ENCODE measurements around the gene BAK1. TPM values are rescaled to one million over a fixed set of nuclear protein-coding genes. Genes with fewer than 3 reads are reported as not detected.
"Not testable (repeated sequence)": the region's sequence is repeated elsewhere in the genome, so short reads cannot be mapped to it uniquely, and the experiment has no call there.

Gene BAK1
- total RNA-seq, 1 donor from 2014 or later, result 11.5 TPM

DNA sequence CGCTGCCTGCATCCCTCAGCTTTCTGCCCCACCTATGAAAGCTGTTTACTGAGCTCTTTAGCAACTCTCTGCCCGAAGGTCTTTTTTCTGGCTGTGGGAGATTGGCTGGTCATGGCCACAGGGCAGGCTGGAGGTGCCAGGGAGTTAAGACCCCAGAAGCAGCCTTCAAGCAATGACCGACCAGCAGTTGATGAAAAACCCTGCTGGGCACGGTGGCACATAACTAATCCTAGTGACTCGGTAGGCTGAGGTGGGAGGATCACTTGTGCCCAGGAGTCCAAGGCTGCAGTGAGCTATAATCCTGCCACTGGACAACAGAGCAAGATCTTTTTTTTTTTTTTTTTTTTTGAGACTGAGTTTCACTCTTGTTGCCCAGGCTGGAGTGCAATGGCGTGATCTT is 20.7 kb upstream of the BAK1 start:
- H3K4me3 Mint-ChIP-seq (ENCODE audit: unreplicated experiment), result no peak overlapping the region
- peaks cover 7% of the 10 kb centered on the region for H3K36me3 Mint-ChIP-seq (ENCODE audit: unreplicated experiment)
- H3K9me3 Mint-ChIP-seq (ENCODE audit: unreplicated experiment), result peaks cover 5% of the 10 kb centered on the region
- H3K4me1 Mint-ChIP-seq (ENCODE audit: low read depth, unreplicated experiment), result no peaks in the 10 kb centered on the region
- TF ChIP-seq, protein P1, sequence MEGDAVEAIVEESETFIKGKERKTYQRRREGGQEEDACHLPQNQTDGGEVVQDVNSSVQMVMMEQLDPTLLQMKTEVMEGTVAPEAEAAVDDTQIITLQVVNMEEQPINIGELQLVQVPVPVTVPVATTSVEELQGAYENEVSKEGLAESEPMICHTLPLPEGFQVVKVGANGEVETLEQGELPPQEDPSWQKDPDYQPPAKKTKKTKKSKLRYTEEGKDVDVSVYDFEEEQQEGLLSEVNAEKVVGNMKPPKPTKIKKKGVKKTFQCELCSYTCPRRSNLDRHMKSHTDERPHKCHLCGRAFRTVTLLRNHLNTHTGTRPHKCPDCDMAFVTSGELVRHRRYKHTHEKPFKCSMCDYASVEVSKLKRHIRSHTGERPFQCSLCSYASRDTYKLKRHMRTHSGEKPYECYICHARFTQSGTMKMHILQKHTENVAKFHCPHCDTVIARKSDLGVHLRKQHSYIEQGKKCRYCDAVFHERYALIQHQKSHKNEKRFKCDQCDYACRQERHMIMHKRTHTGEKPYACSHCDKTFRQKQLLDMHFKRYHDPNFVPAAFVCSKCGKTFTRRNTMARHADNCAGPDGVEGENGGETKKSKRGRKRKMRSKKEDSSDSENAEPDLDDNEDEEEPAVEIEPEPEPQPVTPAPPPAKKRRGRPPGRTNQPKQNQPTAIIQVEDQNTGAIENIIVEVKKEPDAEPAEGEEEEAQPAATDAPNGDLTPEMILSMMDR (IDR thresholded peaks at IDR 0.05; ENCODE audit: partially characterized antibody, unreplicated experiment), result no peak
- DNase-seq, result no peak
- peaks cover 5% of the 10 kb centered on the region for H3K27me3 Mint-ChIP-seq (ENCODE audit: unreplicated experiment)
- H3K27ac Mint-ChIP-seq (ENCODE audit: unreplicated experiment), result no peak overlapping the region

DNA sequence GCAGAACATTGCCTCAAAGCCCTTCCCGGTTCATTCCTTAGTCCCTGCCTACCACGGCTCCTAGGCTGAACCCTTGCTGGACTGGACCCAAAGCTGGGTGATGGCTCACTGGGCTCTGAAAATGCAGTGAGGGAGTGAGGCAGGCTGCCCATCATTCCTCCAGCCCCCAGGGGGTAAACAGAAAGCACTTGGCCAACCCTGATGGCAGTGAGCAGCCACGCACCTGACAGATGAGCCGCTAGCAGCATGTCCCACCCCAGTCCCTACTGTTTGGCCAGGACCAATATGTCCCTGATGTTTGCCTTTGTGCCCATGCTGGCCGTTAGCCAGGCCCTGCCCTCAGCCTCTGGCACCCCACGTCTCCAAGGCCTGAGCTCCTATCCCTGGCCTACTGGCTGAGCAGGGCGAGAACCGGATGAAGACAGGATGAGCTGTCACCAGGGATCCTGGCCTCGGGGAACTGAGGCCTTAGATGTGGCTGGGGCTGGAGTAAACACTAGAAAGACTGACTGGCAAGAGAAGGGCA is 19.4 kb upstream of the BAK1 start:
- TF ChIP-seq, protein P1 (IDR thresholded peaks at IDR 0.05; ENCODE audit: partially characterized antibody, unreplicated experiment), result no peak
- Mint-ChIP-seq H3K9me3 (ENCODE audit: unreplicated experiment) (no peaks in the 10 kb centered on the region), H3K4me3 (ENCODE audit: unreplicated experiment) (no peak overlapping the region), H3K27me3 (ENCODE audit: unreplicated experiment) (peaks cover 4% of the 10 kb centered on the region), H3K27ac (ENCODE audit: unreplicated experiment) (no peak overlapping the region), H3K4me1 (ENCODE audit: low read depth, unreplicated experiment) (no peaks in the 10 kb centered on the region), H3K36me3 (ENCODE audit: unreplicated experiment) (no peaks in the 10 kb centered on the region)
- DNase-seq, result no peak

DNA sequence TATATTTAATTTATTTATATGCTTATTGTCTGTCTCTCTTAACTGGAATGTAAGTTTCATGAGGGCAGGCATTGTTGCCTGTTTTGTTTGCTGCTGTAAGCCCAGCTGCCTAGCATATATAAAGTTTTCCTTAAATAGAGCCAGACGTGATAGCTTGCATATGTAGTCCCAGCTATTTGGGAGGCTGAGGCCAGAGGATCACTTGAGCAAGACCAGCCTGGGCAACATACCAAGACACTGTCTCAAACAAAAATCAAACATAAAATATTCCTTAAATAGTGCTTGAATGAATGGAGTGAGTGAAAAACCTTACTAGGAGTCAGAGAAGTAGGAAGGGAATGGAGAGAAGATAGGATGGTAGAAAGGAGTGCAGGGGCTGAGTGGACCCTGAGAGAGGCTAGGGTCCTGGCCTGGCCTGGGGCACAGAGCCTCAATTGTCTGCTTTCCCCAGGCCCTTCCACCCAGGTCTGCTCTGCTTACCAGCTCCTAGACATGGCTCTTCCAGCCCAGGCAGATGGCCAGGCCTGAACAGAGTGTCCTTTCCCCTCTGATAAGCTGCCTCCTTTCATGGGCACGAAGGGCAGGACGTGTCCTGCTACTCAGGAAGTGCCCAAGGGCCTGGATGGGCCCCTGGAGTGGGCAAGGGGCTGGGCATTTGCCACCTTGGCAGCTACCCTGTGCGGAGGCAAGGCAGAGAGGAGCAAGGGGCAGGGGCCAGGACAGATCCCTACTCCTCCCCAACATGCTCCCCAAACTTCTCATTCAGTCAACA is 17.7 kb upstream of the BAK1 start:
- TF ChIP-seq, protein P1 (IDR thresholded peaks at IDR 0.05; ENCODE audit: partially characterized antibody, unreplicated experiment), result no peak
- Mint-ChIP-seq H3K27ac (ENCODE audit: unreplicated experiment) (no peak overlapping the region), H3K36me3 (ENCODE audit: unreplicated experiment) (no peaks in the 10 kb centered on the region), H3K9me3 (ENCODE audit: unreplicated experiment) (peaks cover 1% of the 10 kb centered on the region), H3K4me3 (ENCODE audit: unreplicated experiment) (no peak overlapping the region), H3K27me3 (ENCODE audit: unreplicated experiment) (peaks cover 4% of the 10 kb centered on the region), H3K4me1 (ENCODE audit: low read depth, unreplicated experiment) (no peaks in the 10 kb centered on the region)
- no peak for DNase-seq

DNA sequence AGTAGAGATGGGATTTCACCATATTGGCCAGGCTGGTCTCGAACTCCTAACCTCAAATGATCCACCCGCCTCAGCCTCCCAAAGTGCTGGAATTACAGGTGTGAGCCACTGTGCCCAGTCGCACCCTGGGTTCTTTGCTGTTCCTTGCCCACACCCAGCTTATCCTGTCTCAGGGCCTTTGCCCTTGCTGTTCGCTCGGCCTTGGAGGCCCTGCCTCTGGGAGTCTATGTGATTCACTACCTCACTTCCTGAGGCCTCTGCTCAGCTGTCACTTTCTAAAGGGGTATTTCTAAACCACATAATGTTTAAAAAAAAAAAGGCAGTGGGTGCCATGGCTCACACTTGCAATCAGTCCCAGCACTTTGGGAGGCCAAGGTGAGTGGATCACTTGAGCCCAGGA is 16.8 kb upstream of the BAK1 start:
- DNase-seq; H3K27me3 Mint-ChIP-seq (ENCODE audit: unreplicated experiment); H3K36me3 Mint-ChIP-seq (ENCODE audit: unreplicated experiment); H3K9me3 Mint-ChIP-seq (ENCODE audit: unreplicated experiment); H3K4me3 Mint-ChIP-seq (ENCODE audit: unreplicated experiment); H3K4me1 Mint-ChIP-seq (ENCODE audit: low read depth, unreplicated experiment); H3K27ac Mint-ChIP-seq (ENCODE audit: unreplicated experiment): not testable (repeated sequence)

DNA sequence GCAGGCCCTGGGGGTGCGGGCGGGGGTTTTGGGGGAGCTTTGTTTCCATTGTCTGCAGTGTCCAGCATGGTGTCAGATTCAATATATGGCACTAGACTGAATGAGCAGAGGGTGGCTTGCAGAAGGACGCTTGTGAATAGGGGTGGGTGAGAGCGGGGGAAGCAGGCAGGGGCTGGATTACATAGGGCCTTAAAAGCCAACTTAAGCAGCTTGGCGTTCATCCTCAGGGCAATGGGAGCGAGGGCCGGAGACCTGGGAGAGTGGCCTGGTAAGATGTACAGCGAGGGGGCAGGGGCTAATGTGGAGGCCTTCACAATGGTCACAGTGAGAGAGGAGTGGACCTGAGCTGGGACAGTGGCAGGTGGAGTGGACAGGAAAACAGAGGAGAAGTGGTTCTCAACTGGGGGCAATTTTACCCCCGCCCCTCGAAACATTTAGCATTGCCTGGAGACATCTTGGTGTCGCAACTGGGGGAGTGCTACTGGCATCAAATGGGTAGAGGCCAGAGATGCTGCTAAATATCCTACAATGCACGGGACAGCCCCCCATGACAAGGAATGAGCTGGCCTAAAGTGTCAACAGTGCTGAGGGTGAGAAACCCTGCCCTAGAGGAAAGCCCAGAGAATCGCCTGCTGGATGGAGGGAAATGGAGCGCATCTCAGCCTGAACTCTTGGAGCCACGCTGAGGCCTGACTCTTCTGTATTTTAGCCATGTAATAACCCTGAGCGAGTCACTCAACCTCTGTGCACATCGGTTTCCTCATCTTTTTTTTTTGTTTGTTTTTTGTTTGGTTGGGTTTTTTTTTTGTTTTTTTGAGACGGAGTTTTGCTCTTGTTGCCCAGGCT is 15.1 kb upstream of the BAK1 start:
- DNase-seq, result no peak
- Mint-ChIP-seq H3K27me3 (ENCODE audit: unreplicated experiment) (peaks cover 3% of the 10 kb centered on the region), H3K36me3 (ENCODE audit: unreplicated experiment) (no peaks in the 10 kb centered on the region), H3K27ac (ENCODE audit: unreplicated experiment) (no peak overlapping the region), H3K4me3 (ENCODE audit: unreplicated experiment) (no peak overlapping the region), H3K9me3 (ENCODE audit: unreplicated experiment) (peaks cover 3% of the 10 kb centered on the region), H3K4me1 (ENCODE audit: low read depth, unreplicated experiment) (peaks cover 9% of the 10 kb centered on the region)
- TF ChIP-seq, protein P1 (IDR thresholded peaks at IDR 0.05; ENCODE audit: partially characterized antibody, unreplicated experiment), result no peak

All from glutamatergic neuron (in vitro differentiated cells).